GM12874 (cell line): ENCODE results near the gene RAB6C.

Source experiments
- CTCF ChIP-seq: IDR thresholded peaks from 2 replicates; pipeline ENCODE4 v1.5.1; 2011; ENCODE audit warnings: low read depth, mild to moderate bottlenecking, control low read depth, low read length, moderate library complexity; ENCODE audit not compliant: insufficient read depth

RAB6C gene

GRCh38 chr2:129975016-129975774, 4.3 kb upstream of the RAB6C start:
- no peak for TF ChIP-seq CTCF

GRCh38 chr2:129977986-129978385, 1.5 kb upstream of the RAB6C start:
- no peak for TF ChIP-seq CTCF

- TF ChIP-seq CTCF, result no peak
Measured at GRCh38 chr2:129984426-129984825, 5.0 kb downstream of the RAB6C start.

GRCh38 chr2:130019402-130019801, 39.9 kb downstream of the RAB6C start:
- TF ChIP-seq CTCF, result no peak

GRCh38 chr2:130025931-130026330, 46.5 kb downstream of the RAB6C start:
- TF ChIP-seq CTCF, result peak; percentile 17; the same call in 1 of the 2 replicates
